Cardiac atrium fibroblast (primary cell): ENCODE data around the gene RNF187. TPM values are rescaled to one million over a fixed set of nuclear protein-coding genes. Genes with fewer than 3 reads are reported as not detected.

Experiments used
- total RNA-seq: library from RNA; depleted of rRNA; stranded (reverse); fragments of >200 nt; gene quantifications from 2 replicates; pipeline ENCODE4 v1.2.3, GENCODE V29; 2015

Gene RNF187
- 42.1 and 50.7 TPM in 2 replicates for total RNA-seq

GRCh38 chr1:228487336-228488124, at the start of gene RNF187:
RNF187 (plus strand) TSS chr1:228487382.

Other genes starting within 250 kb of the RNF187 start
- 15.7 and 24.4 TPM in 2 replicates for gene TRIM11, start 80.5 kb upstream of the RNF187 start, total RNA-seq
- gene TRIM17, start 70.5 kb upstream of the RNF187 start, total RNA-seq, result under 0.01 TPM in 1 of 2 replicates, not detected in the other
- gene RHOU, start 248.1 kb downstream of the RNF187 start, total RNA-seq, result 6.9 and 12.3 TPM in 2 replicates